ENCODE data around the gene PWWP2B.
"Not testable (repeated sequence)": the region's sequence is repeated elsewhere in the genome, so short reads cannot be mapped to it uniquely, and the experiment has no call there.

PWWP2B gene

DNA sequence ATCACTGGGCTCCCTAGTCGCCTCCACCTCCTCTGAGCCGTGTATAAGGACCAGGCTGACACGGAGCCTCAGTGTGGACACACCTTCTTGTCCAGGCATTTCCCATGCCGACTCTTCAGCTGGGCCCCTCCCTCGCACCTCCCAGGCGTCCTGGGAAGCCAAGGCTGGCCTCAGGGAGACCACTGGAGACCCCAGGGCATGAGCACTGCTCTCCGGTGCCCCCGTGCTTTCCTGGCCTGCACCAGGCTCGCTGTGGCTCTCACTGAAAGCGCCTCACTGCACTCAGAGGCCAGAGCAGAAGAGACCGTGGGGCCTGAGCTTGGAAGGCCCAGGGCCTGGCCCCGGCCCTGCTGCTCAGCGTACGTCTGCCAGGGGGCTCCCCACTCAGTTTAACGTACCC is 33.6 kb upstream of the PWWP2B start:
- DNase-seq (ENCODE audit: low read depth, low spot score), result no peak

DNA sequence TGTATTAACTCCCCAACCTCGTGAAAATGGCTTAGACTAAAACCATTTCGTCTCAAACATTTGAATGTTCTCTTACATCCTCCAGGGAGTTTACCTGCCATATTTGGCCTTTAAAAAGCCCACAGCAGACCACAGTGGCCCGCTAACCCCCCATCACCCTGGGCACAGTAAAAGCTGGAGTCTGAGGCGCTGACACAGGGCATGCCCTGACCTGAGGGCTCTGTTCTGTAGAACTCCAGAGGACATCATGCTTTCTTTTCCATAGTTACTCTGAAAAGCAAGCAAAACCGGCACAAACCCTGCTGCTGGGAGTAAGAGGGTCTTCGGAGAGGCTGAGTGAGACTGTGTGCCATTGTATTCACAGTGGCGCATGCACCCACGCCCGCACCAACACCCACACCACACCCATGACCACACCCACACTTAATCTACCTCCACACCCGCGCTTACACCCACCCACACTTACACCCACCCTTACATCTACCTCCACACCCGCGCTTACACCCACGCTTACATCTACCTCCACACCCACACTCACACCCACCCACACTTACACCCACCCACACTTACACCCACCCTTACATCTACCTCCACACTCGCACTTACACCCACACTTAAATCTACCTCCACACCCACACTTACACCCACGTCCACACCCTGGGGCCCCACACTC is 32.9 kb upstream of the PWWP2B start:
- no peak for DNase-seq (ENCODE audit: low read depth, low spot score)

DNA sequence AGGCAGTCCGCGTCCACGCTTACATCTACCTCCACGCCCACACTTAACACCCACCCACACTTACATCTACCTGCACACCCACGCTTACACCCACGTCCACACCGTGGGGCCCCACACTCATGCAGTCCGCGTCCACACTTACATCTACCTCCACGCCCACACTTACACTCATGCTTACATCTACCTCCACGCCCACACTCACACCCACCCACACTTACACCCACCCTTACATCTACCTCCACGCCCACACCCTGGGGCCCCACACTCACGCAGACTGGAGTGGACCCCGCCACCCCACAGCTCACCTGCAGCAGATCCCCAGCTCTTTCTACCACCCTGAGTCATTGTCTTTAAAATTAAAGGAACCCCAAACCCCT is 32.4 kb upstream of the PWWP2B start:
- no peak for DNase-seq (ENCODE audit: low read depth, low spot score)

DNA sequence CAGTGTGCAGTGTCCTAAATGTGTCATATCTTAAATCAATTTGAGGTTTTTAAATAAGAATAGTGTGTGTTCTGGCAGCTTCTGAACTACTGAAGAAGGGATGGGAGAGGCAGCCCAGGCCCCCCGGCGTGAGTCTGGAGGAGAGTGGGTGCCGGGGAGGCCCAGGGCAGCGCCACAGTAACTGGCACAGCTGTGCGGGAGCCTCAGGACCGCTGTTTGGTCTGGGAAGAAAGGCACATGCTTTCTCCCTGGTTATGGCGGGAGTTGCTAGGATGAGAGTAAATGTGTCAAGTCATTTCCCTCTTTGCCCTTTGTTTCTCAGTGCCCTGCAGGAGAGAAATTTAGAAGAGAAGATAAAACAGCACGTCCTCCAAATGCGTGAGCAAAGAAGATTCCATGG is 31.9 kb upstream of the PWWP2B start:
- no peak for DNase-seq (ENCODE audit: low read depth, low spot score)

DNA sequence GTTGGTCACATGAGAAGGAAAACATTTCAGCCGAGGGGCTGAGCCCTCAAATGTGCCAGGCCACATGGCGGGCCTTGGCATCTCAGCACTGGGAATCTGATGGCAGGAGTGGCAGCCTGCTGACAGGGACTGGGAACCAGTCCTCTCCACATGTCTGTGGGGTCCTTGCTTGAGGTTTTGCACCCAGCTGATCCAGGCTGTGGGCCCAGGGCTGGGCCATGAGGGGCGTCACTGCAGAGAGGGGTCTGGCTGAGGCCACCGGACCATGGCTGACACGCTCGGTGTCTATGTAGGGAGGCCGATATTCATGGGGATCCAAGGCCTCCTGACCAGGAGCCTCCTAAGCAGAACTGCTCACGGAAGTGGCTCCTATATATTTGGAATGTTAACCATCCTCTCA is 31.0 kb upstream of the PWWP2B start:
- DNase-seq (ENCODE audit: low read depth, low spot score), result no peak

DNA sequence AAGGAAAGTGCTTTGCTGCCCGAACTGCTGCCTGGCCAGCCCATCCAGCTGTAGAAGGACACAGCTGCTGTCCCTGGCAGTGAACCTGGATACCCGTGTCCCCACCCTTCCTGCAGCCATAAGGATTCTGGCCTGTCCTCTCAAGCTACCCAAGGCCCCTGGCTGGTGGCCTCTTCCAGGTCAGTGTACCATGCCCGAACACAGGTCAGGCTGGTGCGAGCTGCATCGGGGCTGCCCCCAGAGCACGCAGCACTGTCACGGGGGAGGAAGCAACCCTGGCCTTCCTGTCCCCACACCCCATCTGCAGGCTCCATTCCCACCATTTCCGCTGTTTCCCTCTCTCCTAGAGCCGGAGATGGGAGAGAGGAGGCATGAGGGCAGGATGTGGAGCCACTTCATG is 30.5 kb upstream of the PWWP2B start:
- no peak for DNase-seq (ENCODE audit: low read depth, low spot score)

DNA sequence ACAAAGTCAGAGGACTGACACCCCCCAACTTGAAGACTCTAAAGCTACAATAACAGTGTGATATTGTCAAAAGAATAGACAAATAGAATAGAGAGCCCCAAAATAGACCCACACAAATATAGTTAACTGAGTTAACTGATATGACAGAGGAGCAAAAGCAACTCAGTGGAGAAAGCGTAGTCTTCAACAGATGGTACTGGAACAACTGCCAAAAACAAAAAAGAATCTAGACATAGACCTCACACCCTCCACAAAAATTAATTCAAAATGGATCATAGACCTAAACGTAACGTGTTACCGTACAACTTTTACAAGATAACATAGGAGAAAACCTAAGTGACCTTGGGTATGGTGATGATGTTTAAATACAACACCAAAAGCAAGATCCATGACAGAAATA is 28.6 kb upstream of the PWWP2B start:
- DNase-seq (ENCODE audit: low read depth, low spot score), result no peak

DNA sequence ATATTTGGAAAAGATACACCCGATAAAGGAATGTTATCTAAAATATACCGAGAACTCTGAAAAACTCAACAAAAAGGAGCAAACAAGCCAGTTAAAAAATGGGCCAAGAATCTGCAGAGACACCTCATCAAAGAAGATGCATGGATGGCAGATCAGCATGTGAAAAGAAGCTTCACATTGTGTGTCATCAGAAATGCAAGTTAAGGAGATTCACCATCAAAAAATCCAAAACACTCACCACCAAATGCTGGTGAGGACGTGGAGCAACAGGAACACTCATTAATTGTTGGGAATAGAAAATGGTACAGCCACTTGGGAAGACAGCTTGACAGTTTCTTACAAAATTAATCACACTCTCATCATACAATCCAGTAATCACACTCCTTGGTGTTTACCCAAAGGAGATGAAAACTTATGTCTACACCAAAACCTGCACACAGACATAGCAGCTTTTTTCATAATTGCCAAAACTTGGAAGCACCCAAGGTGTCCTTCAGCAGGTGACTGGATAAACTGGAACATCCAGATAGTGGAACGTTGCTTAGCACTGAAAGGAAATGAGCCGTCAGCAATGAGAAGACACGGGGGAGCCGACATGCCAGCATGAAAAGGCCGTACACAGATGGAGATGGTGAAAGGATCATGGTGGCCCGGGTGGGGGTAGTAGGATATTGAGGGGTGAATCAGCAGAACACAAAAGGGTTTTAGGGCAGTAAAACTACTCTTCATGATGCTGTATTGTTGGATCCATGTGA is 27.9 kb upstream of the PWWP2B start:
- DNase-seq (ENCODE audit: low read depth, low spot score), result no peak

DNA sequence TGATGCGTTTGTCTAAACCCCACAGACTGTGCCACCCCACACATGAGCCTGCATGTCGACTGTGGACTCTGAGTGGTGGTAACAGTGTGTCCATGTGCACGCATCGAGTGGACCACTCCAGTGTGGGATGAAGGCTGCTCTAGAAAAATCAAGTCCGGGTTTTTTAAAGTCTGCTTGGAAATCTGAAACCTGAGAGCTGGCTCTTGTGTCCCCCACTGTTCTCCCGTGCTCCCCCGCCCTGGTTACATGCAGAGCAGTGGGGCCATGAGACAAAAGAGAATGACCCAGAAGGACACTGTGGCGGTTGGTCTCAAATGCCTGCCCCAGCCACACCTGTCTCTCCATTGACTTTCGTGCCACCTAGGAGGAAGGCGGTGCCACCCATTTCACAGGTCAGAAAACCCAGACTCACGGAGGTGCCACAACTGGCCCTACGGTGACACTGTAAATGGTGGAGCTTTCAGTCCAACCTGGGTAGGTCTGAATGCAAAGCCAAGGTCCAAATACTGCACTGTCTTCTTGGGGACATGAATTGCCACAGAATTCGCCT is 27.3 kb upstream of the PWWP2B start:
- no peak for DNase-seq (ENCODE audit: low read depth, low spot score)

DNA sequence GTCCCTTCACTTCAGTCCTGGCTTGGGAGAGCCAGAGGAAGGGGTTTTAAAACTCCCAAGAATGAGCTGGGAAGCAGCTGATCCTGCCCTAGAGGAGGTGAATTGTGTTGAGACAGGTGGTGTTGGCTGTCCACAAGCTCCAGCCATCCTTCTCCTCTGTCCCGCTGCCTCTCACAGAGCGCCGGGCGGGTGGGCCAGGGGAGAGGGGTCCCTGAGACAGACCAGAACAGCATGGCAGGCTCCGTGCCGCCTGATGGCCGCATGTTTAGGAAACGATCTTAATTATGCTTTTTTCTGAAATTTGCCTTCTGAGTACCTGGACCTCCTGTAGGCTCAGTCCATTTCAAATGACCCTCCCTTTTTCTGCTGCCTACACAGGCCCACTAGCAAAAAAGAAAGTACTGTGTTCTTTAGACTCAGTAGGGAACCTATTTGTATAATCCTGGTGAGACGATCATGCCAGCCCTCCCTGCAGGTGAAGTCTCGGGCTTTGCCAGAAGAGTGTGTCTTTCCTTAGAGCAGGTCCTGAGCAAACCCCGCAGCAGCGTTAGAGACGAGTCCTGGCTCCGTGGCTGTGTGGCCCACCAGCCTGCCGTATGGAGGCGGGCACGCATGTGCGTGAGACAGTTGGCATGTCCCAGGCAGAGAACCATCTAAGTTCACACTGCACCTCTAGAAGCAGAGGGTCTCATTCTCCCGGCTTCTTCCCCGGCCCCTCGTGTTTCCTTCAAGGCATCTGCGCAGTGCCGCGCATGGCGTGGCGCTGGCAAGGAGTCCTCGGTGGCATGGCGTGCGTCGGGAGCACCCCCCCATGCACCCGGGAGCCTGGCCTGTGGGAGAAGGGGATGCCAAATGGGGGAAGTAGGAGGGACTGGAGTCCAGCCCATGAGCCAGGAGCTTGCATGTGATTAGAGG is 26.3 kb upstream of the PWWP2B start:
- no peak for DNase-seq (ENCODE audit: low read depth, low spot score)

DNA sequence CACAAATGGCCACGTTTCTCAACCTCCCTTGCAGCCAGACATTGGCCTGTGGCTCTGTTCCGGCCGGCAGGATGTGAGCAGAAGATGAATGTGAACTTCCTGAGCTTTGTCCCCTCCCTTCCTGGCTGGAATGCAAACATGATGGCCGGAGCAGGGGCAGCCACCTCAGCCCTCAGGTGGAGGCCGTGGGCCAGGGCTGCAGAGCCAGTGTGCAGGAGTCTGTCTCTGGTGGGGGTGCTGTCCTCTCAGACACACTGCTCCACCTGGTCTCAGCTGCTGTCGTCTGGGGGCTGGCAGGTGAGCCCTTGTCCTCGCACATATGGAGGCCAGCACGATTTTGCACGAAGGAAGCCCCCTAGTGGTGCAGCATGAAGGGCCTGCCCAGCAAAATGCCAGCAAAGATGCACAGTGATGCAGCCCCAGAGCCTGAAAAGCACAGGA is 25.3 kb upstream of the PWWP2B start:
- DNase-seq (ENCODE audit: low read depth, low spot score), result no peak

DNA sequence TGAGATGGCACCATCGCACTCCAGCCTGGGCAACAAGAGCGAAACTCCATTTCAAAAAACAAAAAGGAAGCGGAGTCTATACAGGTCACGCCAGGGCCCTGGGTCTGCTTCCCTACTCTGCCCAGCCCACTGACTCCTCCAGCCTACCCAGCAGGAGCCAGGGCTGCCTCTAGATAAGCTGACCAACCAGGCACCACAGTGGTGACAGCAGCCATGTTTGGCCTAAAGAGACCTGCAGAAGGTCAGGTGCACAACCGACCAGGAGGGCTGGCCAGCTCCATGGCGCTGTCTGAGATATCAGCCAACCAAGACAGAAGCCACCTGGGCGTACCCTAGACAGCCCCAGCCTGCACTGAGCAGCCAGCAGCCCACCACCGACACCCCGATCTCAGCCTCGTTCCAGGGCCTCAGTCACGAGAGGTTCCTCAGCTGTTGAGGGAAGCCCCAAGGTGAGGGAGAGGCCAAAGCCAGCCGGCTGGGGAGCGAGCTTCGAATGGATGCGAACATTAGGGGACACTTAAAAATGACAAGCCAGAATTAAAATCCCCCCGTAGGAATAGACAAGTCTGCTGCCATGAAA is 24.4 kb upstream of the PWWP2B start:
- DNase-seq (ENCODE audit: low read depth, low spot score), result no peak

DNA sequence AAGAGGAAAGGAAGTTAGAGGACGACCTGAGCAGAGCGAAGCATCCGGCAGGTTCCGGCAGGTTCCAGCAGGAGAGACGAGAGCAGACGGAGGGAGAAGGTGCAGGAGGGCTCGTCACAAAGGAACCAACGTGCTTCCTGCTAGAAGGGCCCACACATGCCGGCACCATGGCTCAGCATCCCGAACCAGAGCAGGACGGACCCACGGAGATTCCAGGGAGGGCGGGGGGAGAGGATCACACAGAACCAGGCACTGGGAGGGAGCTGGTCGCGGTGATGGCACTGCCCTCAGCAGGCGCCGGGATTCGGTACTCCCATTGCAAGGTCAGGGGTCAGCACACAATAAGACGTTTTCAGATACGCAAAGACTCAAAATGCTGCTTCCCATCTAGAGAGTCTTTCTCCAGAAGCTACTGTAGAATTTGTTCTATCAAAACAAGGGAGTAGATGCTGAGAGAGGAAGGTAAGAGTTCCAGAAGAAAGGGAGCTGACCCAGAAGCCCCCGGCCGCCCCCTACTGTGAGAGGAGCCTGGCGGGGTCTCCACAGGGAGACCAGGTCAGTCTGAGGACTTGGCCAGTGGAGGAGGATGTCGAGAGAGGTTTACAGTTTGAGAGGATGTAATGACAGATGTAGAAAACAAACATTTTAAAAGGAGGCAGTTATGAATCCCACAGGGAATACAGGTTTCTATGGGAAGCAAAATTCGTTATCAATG is 23.6 kb upstream of the PWWP2B start:
- no peak for DNase-seq (ENCODE audit: low read depth, low spot score)

DNA sequence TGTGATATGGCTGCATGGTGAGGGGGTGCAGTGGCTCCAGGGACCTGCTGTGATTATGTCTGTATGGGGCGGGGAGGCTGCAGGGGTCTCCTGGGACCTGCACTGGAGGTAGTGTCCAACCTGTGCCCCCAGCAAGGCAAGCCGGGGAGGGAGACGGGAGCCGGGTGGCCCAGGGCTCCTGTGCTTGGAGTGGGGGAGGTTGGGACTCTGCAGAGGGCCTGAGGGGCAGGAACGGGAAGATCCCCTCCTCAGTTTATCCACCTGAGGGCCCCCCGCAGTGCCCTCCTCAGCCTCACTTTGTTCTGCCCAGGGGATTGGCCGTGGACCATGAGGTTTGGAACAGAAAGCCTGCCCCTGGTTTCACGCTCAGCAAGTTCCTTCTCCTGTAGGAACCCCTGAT is 22.8 kb upstream of the PWWP2B start:
- DNase-seq (ENCODE audit: low read depth, low spot score), result no peak

DNA sequence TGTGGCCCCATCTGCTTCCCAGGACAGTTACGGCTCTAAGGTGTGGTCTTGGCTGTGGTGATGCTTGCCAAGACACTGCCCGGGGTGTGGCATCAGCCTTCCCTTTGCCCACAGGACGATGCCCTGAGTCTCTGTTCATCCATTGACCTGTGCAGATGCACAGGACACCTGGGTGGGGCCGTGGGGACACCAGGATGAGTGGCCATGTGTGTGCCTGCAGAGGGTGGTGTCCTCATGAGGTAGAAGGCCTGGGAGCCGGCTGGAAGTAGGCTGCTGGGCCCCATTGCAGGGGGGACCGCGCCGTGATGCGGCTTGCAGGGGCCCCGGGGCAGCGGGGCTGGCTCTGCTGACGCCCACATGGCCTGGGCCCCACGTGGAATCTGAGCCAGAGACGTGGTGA is 22.4 kb upstream of the PWWP2B start:
- DNase-seq (ENCODE audit: low read depth, low spot score), result no peak

DNA sequence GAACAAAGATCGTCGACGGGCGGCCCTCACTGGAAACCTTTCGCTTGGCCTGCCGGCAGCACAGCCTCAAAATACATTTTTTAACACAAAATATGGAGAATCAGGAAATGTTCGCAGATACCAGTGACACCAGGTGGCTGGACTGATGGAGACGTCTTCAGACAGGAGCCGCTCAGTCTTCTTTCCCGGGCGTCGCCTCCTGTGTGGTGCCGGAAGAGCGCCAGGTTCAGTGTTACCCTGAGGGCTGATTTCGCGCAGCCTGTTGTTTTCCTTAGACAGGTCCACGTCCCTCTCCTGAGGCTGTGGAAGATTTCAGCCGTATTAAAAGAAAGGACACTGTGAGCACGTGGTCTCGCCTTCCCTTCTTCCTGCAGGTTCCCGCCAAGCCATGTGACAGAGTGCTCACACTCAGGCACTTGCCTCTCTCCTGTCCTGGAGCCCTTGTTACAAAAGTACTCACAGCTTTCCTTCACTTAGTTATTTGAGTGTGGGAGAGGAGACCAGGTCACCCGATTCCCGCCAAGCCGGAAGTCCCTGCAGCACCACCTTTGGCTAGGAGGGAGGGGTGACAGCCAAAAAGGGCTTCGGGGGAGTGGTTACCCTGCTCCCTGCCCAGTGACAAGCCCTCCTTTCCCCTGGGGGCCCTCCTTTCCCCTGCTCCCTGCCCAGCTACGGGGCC is 21.7 kb upstream of the PWWP2B start:
- DNase-seq (ENCODE audit: low read depth, low spot score), result no peak

DNA sequence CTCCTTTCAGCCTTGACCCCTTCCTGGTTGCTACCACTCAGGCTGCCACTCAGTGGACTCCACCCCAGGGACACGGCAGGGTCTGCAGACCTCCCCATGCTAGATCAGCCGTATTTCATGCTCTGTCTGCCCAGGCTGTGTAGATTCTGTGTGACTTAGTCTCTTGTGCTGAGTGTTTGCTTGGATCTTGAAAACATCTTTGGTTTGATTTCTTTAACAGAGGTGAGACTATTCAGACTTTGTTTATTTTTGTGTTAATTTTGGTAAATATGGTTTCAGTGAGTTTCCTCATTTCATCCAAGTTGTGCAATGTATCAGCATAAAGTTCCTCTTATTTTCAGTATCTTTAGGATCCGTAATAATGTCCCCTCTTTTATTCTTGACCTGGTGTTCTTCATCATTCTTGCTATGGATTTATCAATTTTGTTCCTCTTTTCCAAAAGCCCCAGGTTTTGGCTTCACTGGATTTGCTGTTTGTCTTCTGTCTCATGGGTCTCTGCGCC is 21.2 kb upstream of the PWWP2B start:
- no peak for DNase-seq (ENCODE audit: low read depth, low spot score)

DNA sequence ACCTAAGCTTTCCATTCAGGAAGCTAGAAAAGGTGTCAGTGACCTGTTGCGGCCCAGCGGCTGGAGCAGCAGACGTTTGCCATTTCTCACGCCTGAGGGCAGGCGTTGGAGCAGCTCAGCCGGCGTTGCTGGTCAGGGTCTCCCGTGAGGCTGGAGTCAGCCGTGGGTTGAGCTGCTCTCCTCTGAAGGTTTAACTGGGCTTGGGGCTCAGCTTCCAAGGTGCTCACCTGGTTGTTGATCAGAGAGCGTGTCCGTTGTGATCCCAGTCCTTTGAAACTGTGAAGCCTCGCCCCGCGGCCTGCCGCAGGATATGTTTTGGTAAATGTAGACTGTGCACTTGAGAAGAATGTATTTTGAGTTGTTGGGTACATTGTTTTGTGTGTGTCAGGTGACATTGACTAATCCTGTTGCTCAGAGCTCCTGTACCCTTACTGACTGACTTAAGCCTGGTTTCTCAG is 20.6 kb upstream of the PWWP2B start:
- no peak for DNase-seq (ENCODE audit: low read depth, low spot score)

DNA sequence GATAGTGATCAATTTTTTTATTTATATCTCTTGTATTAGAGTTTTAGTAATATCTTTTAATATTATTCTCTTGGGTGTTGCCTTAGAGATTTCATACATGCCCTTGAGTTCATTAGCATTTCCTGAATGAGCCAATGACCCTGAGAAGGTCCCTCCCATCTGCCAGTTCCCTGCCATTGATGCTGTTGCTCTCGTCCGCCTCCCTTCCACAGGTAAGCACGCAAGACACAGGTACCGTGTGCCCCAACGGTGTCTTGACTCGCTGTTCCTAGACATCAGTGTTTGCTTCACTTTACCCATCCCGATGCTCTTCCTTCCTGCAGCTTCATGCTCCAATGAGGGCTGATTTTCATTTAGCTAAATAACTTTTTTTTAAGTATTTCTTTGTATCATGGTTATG is 19.7 kb upstream of the PWWP2B start:
- DNase-seq (ENCODE audit: low read depth, low spot score), result no peak

DNA sequence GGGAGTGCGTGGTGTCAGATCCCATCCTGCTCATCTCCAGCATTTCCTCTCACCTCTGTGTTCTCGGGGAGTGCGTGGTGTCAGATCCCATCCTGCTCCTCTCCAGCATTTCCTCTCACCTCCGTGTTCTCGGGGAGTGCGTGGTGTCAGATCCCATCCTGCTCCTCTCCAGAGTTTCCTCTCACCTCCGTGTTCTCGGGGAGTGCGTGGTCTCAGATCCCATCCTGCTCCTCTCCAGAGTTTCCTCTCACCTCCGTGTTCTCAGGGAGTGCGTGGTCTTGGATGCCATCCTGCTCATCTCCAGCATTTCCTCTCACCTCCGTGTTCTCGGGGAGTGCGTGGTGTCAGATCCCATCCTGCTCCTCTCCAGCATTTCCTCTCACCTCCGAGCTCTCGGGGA is 18.0 kb upstream of the PWWP2B start:
- not testable (repeated sequence) for DNase-seq (ENCODE audit: low read depth, low spot score)
